LNCAP (cell line): ENCODE results near the gene VTI1B.
A peak's percentile ranks its signal among the peaks of the same experiment; 100 is the strongest.

ENCODE experiments used
- TF ChIP-seq, protein P1 (sequence below): fragments of 450-650 bp; IDR thresholded peaks from 2 replicates; pipeline ENCODE4 v1.5.1; 2017; ENCODE audit warnings: mild to moderate bottlenecking

VTI1B gene

DNA sequence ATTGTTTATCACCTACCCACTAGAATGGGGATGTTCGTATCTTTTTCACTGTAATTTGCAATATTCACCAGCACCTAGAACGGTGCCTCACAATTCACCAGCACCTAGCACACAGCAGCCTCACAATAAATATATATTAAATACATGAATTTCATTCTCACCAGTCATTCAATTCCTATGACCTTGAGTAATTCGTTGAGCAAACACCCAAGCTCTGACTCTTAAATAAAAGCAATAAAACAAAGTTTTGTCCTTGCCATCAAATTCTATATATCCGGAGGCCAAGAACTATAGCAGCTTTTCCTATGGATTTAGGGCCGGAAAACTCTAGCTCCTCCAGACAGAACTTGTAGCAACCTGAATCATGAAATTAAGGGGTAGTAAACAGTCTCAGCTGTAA lies 981 bp downstream of the VTI1B start:
- TF ChIP-seq, protein P1, sequence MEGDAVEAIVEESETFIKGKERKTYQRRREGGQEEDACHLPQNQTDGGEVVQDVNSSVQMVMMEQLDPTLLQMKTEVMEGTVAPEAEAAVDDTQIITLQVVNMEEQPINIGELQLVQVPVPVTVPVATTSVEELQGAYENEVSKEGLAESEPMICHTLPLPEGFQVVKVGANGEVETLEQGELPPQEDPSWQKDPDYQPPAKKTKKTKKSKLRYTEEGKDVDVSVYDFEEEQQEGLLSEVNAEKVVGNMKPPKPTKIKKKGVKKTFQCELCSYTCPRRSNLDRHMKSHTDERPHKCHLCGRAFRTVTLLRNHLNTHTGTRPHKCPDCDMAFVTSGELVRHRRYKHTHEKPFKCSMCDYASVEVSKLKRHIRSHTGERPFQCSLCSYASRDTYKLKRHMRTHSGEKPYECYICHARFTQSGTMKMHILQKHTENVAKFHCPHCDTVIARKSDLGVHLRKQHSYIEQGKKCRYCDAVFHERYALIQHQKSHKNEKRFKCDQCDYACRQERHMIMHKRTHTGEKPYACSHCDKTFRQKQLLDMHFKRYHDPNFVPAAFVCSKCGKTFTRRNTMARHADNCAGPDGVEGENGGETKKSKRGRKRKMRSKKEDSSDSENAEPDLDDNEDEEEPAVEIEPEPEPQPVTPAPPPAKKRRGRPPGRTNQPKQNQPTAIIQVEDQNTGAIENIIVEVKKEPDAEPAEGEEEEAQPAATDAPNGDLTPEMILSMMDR: no peak

GRCh38 chr14:67668559-67668958 lies 5.9 kb downstream of the VTI1B start:
- TF ChIP-seq, protein P1: no peak

- TF ChIP-seq, protein P1: peak; percentile 62
These were observed 7.5 kb downstream of the VTI1B start for GRCh38 chr14:67666750-67667449.

- TF ChIP-seq, protein P1: no peak
These were observed 8.6 kb downstream of the VTI1B start for GRCh38 chr14:67665868-67666267.

DNA sequence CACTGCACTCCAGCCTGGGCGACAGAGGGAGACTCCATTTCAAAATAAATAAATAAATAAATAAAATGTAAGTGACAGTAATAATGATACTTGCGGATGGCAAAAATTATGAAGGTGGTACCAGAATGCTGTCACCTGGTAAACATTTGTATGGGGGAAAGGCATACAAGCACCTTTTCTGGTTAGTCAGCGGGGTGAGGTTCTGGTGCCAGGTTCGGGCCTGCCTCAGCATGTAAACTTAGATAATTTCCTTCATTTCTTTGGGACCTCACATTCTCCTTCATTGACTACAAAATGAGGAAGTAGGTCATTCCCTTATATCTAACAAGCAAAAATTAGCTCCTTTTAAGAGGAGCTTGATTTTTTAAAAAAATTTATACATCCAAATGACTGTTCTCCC lies 10.8 kb downstream of the VTI1B start:
- TF ChIP-seq, protein P1: no peak

- TF ChIP-seq, protein P1: no peak
These were observed 20.7 kb downstream of the VTI1B start for GRCh38 chr14:67653651-67654280.

- TF ChIP-seq, protein P1: no peak
These were observed 22.2 kb downstream of the VTI1B start for GRCh38 chr14:67652189-67652588.
